OCI-LY7 (cell line): ENCODE data around the gene ANO3.
A peak's percentile ranks its signal among the peaks of the same experiment; 100 is the strongest.

Experiments
- EZH2phosphoT487 ChIP-seq: fragments of 200-600 bp; sonication (generic); IDR thresholded peaks from 2 replicates; pipeline ENCODE4 v1.6.1; 2018; ENCODE audit warnings: low read depth, borderline replicate concordance, mild to moderate bottlenecking, mixed run types, antibody characterized with exemption, low read length, moderate library complexity, mixed read lengths
- TF ChIP-seq, protein P1 (sequence below): fragments of 200-600 bp; sonication (generic); conservative IDR thresholded peaks from 2 replicates; pipeline ENCODE4 v1.5.1; 2014; ENCODE audit warnings: mild to moderate bottlenecking, antibody characterized with exemption, low read length, moderate library complexity, mixed read lengths

DNA sequence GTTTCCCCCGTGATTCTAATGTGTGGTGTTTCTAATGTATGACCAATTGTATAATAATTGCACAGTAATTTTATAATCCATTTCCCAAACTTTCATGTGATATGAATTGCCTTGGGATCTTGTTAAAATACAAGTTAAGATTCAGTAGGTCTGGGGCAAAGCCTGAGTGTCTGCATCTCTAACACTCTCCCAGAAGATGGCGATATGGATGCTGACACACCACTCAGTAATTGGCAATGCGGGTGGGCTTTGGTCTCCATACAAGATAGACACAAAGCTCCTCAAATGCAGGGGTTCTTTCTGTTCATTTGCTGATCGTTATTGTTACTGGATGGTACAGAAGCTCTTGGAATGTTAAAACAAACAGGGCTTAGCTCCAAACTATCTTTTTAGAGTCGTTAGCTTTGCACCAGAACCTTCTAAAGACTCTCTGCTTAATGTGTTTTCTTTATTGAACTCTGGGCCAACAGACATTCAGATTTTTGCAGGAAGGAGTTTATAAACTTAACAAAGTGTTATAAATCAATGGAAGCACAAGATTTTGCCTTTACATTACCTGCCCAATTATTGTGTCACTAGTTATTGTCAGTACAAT, 45.4 kb upstream of the ANO3 start:
- TF ChIP-seq, protein P1, sequence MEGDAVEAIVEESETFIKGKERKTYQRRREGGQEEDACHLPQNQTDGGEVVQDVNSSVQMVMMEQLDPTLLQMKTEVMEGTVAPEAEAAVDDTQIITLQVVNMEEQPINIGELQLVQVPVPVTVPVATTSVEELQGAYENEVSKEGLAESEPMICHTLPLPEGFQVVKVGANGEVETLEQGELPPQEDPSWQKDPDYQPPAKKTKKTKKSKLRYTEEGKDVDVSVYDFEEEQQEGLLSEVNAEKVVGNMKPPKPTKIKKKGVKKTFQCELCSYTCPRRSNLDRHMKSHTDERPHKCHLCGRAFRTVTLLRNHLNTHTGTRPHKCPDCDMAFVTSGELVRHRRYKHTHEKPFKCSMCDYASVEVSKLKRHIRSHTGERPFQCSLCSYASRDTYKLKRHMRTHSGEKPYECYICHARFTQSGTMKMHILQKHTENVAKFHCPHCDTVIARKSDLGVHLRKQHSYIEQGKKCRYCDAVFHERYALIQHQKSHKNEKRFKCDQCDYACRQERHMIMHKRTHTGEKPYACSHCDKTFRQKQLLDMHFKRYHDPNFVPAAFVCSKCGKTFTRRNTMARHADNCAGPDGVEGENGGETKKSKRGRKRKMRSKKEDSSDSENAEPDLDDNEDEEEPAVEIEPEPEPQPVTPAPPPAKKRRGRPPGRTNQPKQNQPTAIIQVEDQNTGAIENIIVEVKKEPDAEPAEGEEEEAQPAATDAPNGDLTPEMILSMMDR: peak; percentile 83
- TF ChIP-seq EZH2phosphoT487: no peak
